Measurements from ENCODE around the gene WDR88. TPM values are rescaled to one million over a fixed set of nuclear protein-coding genes. Genes with fewer than 3 reads are reported as not detected.

Gene WDR88
- polyA plus RNA-seq, 1 donor from 2014 or later, result 0.13 TPM

DNA sequence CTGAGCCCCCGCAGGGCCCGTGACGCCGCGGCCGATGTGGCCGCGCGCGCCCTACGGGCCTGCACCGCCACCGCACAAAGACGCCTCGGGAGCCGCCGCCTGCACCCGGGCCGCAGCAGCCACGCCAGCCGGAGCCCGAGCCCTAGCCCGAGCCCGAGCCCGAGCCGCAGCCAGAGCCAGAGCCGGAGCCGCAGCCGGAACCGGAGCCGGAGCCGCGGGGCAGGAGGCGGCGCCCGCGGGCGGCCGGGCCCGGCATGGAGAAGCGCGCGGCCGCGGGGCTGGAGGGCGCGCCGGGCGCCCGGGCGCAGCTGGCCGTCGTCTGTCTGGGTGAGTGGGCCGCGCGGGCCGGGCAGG is 62.6 kb downstream of the WDR88 start:
- no peaks in the 10 kb centered on the region for H3K36me3 Mint-ChIP-seq
- no peaks in the 10 kb centered on the region for H3K9me3 Mint-ChIP-seq
- H3K4me3 Mint-ChIP-seq, result no peak overlapping the region
- no peak overlapping the region for H3K27ac Mint-ChIP-seq
- H3K27me3 Mint-ChIP-seq, result peaks cover 34% of the 10 kb centered on the region
- H3K4me1 Mint-ChIP-seq, result peaks cover 0 to 5% (median 1%) of the 10 kb centered on the region in 3 donors

DNA sequence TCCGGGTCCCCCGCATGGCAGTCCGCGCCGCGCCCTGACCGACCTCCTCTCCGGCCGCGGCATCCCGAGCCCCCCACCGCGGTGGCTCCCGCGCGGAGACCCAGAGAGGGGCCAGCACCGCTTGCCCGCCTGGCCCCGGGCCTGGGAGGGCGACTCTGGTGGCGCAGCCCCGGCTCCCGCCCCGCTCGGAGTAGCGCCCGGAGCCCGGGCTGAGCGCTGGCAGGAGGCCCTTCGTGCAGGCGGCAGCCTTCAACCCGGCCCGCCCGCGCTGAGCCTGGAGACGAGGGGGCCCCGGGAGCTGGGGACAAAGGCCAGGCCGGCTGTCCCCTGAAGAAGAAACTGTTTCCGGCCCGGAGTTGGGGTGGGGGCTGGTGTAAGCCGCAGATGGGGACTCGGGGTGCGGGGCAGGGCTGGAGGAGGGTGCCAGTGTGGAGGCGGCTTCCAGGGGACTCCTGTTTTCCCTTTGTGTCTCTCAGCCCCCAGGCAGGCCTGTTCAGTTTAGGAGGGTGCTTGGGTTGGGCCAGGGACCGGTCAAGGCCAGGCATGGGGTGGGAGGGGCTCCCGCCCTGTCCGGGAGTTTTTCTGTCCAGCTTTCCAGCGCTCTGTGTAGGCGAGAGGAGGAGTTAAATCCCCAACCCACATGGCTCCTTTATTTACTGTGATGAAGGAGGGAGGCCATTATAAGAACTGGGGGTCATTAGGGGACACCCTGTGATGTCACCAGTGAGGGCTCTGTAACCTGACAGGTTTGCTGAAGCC is 63.2 kb downstream of the WDR88 start:
- no peaks in the 10 kb centered on the region for H3K9me3 Mint-ChIP-seq
- H3K27ac Mint-ChIP-seq, result no peak overlapping the region
- peaks cover 32% of the 10 kb centered on the region for H3K27me3 Mint-ChIP-seq
- H3K4me3 Mint-ChIP-seq, result peak overlapping the region in 2 of 4 donors; percentile 39 to 88
- no peaks in the 10 kb centered on the region for H3K36me3 Mint-ChIP-seq
- H3K4me1 Mint-ChIP-seq, result peaks cover 0 to 5% (median 1%) of the 10 kb centered on the region in 3 donors

DNA sequence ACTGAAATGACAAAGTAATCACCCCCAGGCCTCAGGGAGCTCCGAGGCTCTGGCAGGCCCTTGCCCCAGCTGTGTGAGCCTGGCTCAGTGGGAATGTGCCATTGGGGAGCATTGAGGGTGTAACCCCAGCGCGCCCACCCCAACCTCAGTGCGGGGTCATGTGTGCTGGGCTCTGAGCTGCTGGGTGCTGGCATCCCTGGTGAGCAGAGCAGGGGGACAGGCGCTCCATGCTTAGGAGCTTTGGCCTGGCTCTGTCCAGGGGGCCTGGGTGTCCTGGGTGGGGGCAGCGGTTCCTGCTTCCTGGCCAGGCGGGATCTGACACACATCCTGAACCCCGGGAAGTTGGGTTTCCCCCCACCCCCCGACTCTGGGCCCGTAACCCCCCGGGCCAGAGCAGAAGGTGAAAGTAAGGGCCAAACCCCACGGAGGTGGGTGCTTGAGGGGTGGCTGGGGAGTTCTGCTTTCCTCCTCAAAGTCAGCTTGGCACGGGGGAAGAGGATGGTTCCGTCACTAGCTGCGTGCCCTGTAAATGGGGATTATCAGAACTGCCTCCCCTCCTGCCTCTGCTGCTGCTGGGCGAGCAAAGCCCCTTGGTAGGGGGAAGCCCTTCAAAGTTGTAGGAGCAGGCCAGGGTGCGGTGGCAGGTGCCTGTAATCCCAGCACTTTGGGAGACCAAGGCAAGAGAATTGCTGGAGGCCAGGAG is 63.9 kb downstream of the WDR88 start:
- H3K9me3 Mint-ChIP-seq, result no peaks in the 10 kb centered on the region
- no peak overlapping the region for H3K27ac Mint-ChIP-seq
- peaks cover 0 to 5% (median 1%) of the 10 kb centered on the region in 3 donors for H3K4me1 Mint-ChIP-seq
- H3K4me3 Mint-ChIP-seq, result peak overlapping the region in 1 of 4 donors; percentile 88
- peaks cover 29% of the 10 kb centered on the region for H3K27me3 Mint-ChIP-seq
- no peaks in the 10 kb centered on the region for H3K36me3 Mint-ChIP-seq

- H3K36me3 Mint-ChIP-seq, result no peaks in the 10 kb centered on the region
- peaks cover 28% of the 10 kb centered on the region for H3K27me3 Mint-ChIP-seq
- H3K27ac Mint-ChIP-seq, result no peak overlapping the region
- H3K9me3 Mint-ChIP-seq, result no peaks in the 10 kb centered on the region
- peak overlapping the region in 1 of 4 donors; percentile 84 for H3K4me3 Mint-ChIP-seq
- peaks cover 0 to 5% (median 1%) of the 10 kb centered on the region in 3 donors for H3K4me1 Mint-ChIP-seq
These were observed 64.7 kb downstream of the WDR88 start for GRCh38 chr19:33196446-33197193.

- Mint-ChIP-seq H3K4me3 (peak overlapping the region in 1 of 4 donors; percentile 84), H3K4me1 (peaks cover 0 to 5% (median 1%) of the 10 kb centered on the region in 3 donors), H3K9me3 (no peaks in the 10 kb centered on the region), H3K27ac (no peak overlapping the region), H3K27me3 (peaks cover 18% of the 10 kb centered on the region), H3K36me3 (no peaks in the 10 kb centered on the region)
These were observed 65.7 kb downstream of the WDR88 start for GRCh38 chr19:33197591-33198000.

GRCh38 chr19:33198169-33198568 is 66.3 kb downstream of the WDR88 start:
- Mint-ChIP-seq H3K4me1 (peaks cover 0 to 5% (median 1%) of the 10 kb centered on the region in 3 donors), H3K27ac (no peak overlapping the region), H3K27me3 (peaks cover 12% of the 10 kb centered on the region), H3K9me3 (no peaks in the 10 kb centered on the region), H3K36me3 (no peaks in the 10 kb centered on the region), H3K4me3 (no peak overlapping the region)

DNA sequence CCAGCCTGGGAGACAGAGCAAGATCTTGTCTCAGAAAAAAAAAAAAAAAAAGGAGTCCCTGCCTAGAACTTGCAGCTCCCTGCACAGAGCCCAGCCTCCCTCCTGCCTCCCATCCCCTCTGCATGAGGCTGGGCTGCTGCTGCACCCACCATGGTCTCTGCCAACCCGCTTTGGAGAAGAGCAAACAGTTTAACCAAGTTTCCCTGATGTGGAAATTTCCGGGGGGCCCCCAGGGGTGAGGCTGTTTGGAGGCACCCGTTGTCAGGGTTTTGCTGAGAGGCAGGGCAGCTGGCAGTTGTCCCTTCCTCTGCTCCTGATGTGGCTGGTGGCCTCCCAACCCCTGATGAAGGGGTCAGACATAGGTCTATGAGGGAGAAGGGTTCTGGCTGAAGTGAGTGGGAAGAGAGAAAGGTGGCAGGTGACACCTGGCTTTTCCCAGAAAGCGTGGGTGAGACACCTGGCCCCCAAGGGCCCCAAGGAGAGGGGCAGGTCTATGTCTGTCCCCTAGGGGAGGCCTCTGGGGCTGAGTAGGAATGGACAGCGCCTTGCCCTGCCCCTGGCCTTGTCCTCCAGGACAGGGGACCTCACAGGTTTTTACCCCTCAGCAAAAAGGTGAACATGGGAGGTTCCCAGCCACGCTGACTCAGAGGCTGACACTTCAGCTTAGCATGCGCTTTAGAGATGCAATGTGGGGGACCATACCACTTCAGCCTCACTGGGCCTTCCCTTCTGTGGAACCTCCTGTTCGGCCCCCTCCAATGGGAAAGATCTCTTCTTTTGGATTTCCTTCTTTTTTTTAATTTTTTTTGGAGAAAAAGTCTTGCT is 67.7 kb downstream of the WDR88 start:
- H3K9me3 Mint-ChIP-seq, result no peaks in the 10 kb centered on the region
- H3K27ac Mint-ChIP-seq, result no peak overlapping the region
- H3K36me3 Mint-ChIP-seq, result no peaks in the 10 kb centered on the region
- no peak overlapping the region for H3K4me3 Mint-ChIP-seq
- H3K4me1 Mint-ChIP-seq, result peaks cover 0 to 3% (median 1%) of the 10 kb centered on the region in 3 donors
- H3K27me3 Mint-ChIP-seq, result peaks cover 5% of the 10 kb centered on the region

DNA sequence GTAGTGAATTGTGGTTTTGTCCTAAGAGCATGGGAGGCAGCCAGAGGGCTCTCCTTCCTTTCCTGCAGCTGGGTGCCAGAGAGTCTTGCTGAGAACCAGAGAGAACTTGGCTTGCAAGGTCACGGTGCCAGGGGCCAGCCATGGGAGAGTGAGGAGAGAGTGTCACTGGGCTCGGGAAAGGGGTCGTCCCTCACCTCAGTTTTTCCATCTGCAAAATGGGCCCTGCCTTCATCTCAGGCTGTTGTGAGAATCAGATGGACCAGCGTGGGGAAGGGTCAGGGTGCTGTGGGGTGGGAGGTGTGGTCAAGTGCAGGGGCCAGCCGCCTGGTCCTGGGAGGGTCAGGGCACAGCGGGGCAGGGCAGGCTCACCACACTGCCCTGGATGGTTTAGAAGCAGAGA is 69.6 kb downstream of the WDR88 start:
- H3K27me3 Mint-ChIP-seq, result no peaks in the 10 kb centered on the region
- peaks cover 0 to 3% (median 0%) of the 10 kb centered on the region in 3 donors for H3K4me1 Mint-ChIP-seq
- no peaks in the 10 kb centered on the region for H3K9me3 Mint-ChIP-seq
- H3K36me3 Mint-ChIP-seq, result no peaks in the 10 kb centered on the region
- H3K4me3 Mint-ChIP-seq, result no peak overlapping the region
- H3K27ac Mint-ChIP-seq, result no peak overlapping the region

DNA sequence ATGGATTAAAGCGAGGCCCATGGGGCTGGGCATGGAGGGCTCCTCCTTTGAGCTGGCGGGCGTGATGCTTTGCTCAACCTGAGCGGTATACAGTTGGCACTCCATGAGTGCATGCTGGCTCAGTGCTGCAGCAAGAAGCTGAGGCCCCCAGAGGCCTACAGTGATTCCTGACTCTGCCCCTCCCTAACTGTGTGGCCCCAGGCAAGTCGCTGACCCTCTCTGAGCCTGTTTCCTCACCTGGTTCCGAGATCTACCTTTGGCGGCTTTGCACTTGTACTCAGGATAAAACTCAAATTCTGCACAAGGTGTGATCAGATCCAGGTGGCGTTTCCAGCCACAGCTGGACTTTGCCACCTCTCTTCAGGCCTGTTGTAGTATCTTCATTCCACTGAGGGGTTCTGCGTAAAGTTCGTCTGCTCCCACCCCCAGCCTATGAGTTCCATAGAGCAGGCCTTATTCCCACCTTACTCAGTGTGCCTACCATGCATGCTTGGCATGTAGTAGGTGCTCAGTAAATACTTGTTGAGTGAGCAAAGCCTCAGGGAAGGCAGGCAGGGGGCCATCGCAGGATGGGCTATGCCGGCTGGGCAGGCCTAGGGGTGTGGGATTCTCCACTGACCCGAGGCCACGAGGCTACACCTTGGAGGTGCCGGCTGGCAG is 70.1 kb downstream of the WDR88 start:
- Mint-ChIP-seq H3K4me3 (no peak overlapping the region), H3K27ac (no peak overlapping the region), H3K4me1 (peaks cover 0 to 2% (median 0%) of the 10 kb centered on the region in 3 donors), H3K27me3 (no peaks in the 10 kb centered on the region), H3K36me3 (no peaks in the 10 kb centered on the region), H3K9me3 (no peaks in the 10 kb centered on the region)

GRCh38 chr19:33202546-33203507 is 70.9 kb downstream of the WDR88 start:
- H3K4me3 Mint-ChIP-seq, result no peak overlapping the region
- H3K9me3 Mint-ChIP-seq, result no peaks in the 10 kb centered on the region
- no peaks in the 10 kb centered on the region for H3K4me1 Mint-ChIP-seq
- no peaks in the 10 kb centered on the region for H3K27me3 Mint-ChIP-seq
- H3K36me3 Mint-ChIP-seq, result no peaks in the 10 kb centered on the region
- no peak overlapping the region for H3K27ac Mint-ChIP-seq

- Mint-ChIP-seq H3K36me3 (no peaks in the 10 kb centered on the region), H3K27ac (no peak overlapping the region), H3K4me3 (no peak overlapping the region), H3K4me1 (no peaks in the 10 kb centered on the region), H3K27me3 (no peaks in the 10 kb centered on the region), H3K9me3 (no peaks in the 10 kb centered on the region)
These were observed 71.6 kb downstream of the WDR88 start for GRCh38 chr19:33203529-33203928.

DNA sequence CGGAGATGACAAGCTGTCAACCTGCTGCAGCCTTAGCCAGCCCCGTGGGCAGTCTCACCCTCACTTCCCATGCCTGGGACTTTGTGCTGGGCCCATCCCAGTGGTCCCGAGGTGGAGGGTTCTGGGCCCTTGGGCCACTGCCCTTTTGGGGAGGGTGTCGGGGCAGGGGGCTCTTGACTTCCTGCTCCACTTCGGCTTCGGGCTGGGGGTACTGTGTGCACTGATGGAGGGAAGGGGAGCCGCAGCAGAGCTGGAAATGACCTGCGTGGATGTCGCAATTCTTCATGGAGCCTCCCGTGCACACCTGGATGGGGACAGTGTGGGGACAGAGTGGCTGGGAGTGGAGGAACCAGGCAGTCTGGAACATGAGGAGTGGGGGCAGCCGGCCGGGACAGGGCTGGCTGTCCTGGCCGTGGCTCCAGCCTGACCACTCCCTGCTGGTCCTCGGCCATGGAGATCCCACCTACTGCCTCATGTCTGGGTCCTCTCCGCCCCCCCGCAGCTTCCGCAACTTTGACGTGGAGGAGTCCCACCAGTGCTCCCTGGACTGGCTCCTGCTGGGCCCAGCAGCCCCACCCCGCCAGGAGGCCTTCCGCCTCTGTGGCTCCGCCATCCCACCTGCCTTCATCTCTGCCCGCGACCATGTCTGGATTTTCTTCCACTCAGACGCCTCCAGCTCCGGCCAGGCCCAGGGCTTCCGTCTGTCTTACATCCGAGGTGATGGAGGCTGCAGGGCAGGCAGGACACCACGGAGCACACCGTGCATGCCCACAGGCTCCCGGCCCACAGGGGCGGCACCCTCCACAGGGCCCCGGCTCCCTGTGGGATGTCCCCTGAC is 72.4 kb downstream of the WDR88 start:
- H3K9me3 Mint-ChIP-seq, result no peaks in the 10 kb centered on the region
- no peaks in the 10 kb centered on the region for H3K36me3 Mint-ChIP-seq
- no peak overlapping the region for H3K27ac Mint-ChIP-seq
- no peaks in the 10 kb centered on the region for H3K27me3 Mint-ChIP-seq
- H3K4me1 Mint-ChIP-seq, result no peaks in the 10 kb centered on the region
- no peak overlapping the region for H3K4me3 Mint-ChIP-seq

DNA sequence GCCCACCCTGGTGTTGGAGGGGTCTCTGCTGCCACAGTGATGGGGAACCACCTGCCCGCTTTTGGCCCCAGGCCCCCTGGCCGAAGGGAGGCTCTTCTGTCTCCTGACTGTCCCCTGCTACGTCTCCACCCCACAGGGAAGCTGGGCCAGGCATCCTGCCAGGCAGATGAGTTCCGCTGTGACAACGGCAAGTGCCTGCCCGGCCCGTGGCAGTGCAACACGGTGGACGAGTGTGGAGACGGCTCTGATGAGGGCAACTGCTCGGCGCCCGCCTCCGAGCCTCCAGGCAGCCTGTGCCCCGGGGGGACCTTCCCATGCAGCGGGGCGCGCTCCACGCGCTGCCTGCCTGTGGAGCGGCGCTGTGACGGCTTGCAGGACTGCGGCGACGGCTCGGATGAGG is 73.2 kb downstream of the WDR88 start:
- no peaks in the 10 kb centered on the region for H3K27me3 Mint-ChIP-seq
- no peak overlapping the region for H3K4me3 Mint-ChIP-seq
- no peaks in the 10 kb centered on the region for H3K36me3 Mint-ChIP-seq
- H3K27ac Mint-ChIP-seq, result no peak overlapping the region
- H3K4me1 Mint-ChIP-seq, result no peaks in the 10 kb centered on the region
- no peaks in the 10 kb centered on the region for H3K9me3 Mint-ChIP-seq
